Measurements from ENCODE around the gene ROS1. TPM values are rescaled to one million over a fixed set of nuclear protein-coding genes. Genes with fewer than 3 reads are reported as not detected.
"Not testable (repeated sequence)": the region's sequence is repeated elsewhere in the genome, so short reads cannot be mapped to it uniquely, and the experiment has no call there.

The ROS1 gene
- under 1 TPM; 0.23 to 0.34 TPM for total RNA-seq

GRCh38 chr6:117425431-117426153 is at the start of gene ROS1:
Gene ROS1, minus strand, starts transcription at chr6:117425942. Its CDS starts 286 bp downstream, at chr6:117425656.
- Histone ChIP-seq H3K27ac (no peak within 1 kb of the TSS), H3K9me3 (no peaks in the 10 kb centered on the region), H3K4me1 (replicated peaks) (no peaks in the 10 kb centered on the region), H3K27me3 (replicated peaks; ENCODE audit: insufficient read depth) (no peaks in the 10 kb centered on the region), H3K4me3 (no peak within 1 kb of the TSS), H3K36me3 (no peaks in the 10 kb centered on the region)
- 47% methylated on average over 6 of the region's 6 CpGs for WGBS
- intact Hi-C loops (cut with DNase I), result no loop called here
- no peak for DNase-seq (ENCODE audit: low spot score)
- TF ChIP-seq POLR2AphosphoS5 (IDR thresholded peaks at IDR 0.05) (no peak), POLR2A (IDR thresholded peaks at IDR 0.05) (no peak), CTCF (IDR thresholded peaks at IDR 0.05) (no peak)

GRCh38 chr6:117473401-117473800 is 47.7 kb upstream of the ROS1 start:
- no peak for DNase-seq (ENCODE audit: low spot score)
- Histone ChIP-seq H3K4me3 (no peak overlapping the region), H3K9me3 (no peaks in the 10 kb centered on the region), H3K27ac (no peak overlapping the region), H3K27me3 (replicated peaks; ENCODE audit: insufficient read depth) (no peaks in the 10 kb centered on the region), H3K36me3 (no peaks in the 10 kb centered on the region), H3K4me1 (replicated peaks) (no peaks in the 10 kb centered on the region)
- 97% methylated on average over 1 of the region's 1 CpG for WGBS
- no peak for TF ChIP-seq POLR2A (IDR thresholded peaks at IDR 0.05)
- TF ChIP-seq CTCF (IDR thresholded peaks at IDR 0.05), result no peak
- TF ChIP-seq POLR2AphosphoS5 (IDR thresholded peaks at IDR 0.05), result no peak
- intact Hi-C loops (cut with DNase I), result no loop called here

- Histone ChIP-seq H3K9me3 (no peaks in the 10 kb centered on the region), H3K27ac (no peak overlapping the region), H3K4me1 (replicated peaks) (no peaks in the 10 kb centered on the region), H3K27me3 (replicated peaks; ENCODE audit: insufficient read depth) (no peaks in the 10 kb centered on the region), H3K4me3 (no peak overlapping the region), H3K36me3 (no peaks in the 10 kb centered on the region)
- no peak for DNase-seq (ENCODE audit: low spot score)
- WGBS, result 91% methylated on average over 3 of the region's 3 CpGs
- intact Hi-C loops (cut with DNase I), result no loop called here
- TF ChIP-seq CTCF (IDR thresholded peaks at IDR 0.05) (no peak), POLR2AphosphoS5 (IDR thresholded peaks at IDR 0.05) (no peak), POLR2A (IDR thresholded peaks at IDR 0.05) (no peak)
Observed at GRCh38 chr6:117472667-117473066, 46.9 kb upstream of the ROS1 start.

- TF ChIP-seq POLR2AphosphoS5 (IDR thresholded peaks at IDR 0.05), result no peak
- no peak for TF ChIP-seq POLR2A (IDR thresholded peaks at IDR 0.05)
- no peak for TF ChIP-seq CTCF (IDR thresholded peaks at IDR 0.05)
- H3K4me1 ChIP-seq (replicated peaks), result no peaks in the 10 kb centered on the region
- 93% methylated on average over 3 of the region's 3 CpGs for WGBS
- no peak for DNase-seq (ENCODE audit: low spot score)
- intact Hi-C loops (cut with DNase I), result no loop called here
- no peaks in the 10 kb centered on the region for H3K36me3 ChIP-seq
- no peaks in the 10 kb centered on the region for H3K27me3 ChIP-seq (replicated peaks; ENCODE audit: insufficient read depth)
- no peak overlapping the region for H3K27ac ChIP-seq
- no peaks in the 10 kb centered on the region for H3K9me3 ChIP-seq
- H3K4me3 ChIP-seq, result no peak overlapping the region
Observed at GRCh38 chr6:117469791-117470190, 44.0 kb upstream of the ROS1 start.

GRCh38 chr6:117469356-117469755 is 43.6 kb upstream of the ROS1 start:
- no peaks in the 10 kb centered on the region for H3K36me3 ChIP-seq
- H3K4me3 ChIP-seq, result no peak overlapping the region
- no peak overlapping the region for H3K27ac ChIP-seq
- H3K4me1 ChIP-seq (replicated peaks), result no peaks in the 10 kb centered on the region
- no peaks in the 10 kb centered on the region for H3K9me3 ChIP-seq
- no peak for DNase-seq (ENCODE audit: low spot score)
- no peak for TF ChIP-seq CTCF (IDR thresholded peaks at IDR 0.05)
- TF ChIP-seq POLR2AphosphoS5 (IDR thresholded peaks at IDR 0.05), result no peak
- no peak for TF ChIP-seq POLR2A (IDR thresholded peaks at IDR 0.05)
- 80% methylated on average over 4 of the region's 4 CpGs for WGBS
- no peaks in the 10 kb centered on the region for H3K27me3 ChIP-seq (replicated peaks; ENCODE audit: insufficient read depth)
- intact Hi-C loops (cut with DNase I), result no loop called here

GRCh38 chr6:117468527-117468926 is 42.8 kb upstream of the ROS1 start:
- not testable (repeated sequence) for H3K4me1 ChIP-seq (replicated peaks)
- WGBS, result 91% methylated on average over 4 of the region's 4 CpGs

More at GRCh38 chr6:117468527-117468926, 42.8 kb upstream of the ROS1 start:
- H3K36me3 ChIP-seq; H3K9me3 ChIP-seq; H3K4me3 ChIP-seq; H3K27me3 ChIP-seq (replicated peaks; ENCODE audit: insufficient read depth); H3K27ac ChIP-seq; intact Hi-C loops (cut with DNase I); DNase-seq (ENCODE audit: low spot score): not testable (repeated sequence)
